SH-SY5Y (cell line): ENCODE results near the gene DHRS7C.

ENCODE experiments used
- GATA2 ChIP-seq: IDR thresholded peaks from 2 replicates; pipeline ENCODE4 v1.6.1; 2011; ENCODE audit warnings: mild to moderate bottlenecking, low read depth, low read length
- GATA3 ChIP-seq: IDR thresholded peaks from 2 replicates; pipeline ENCODE4 v1.6.1; 2011; ENCODE audit warnings: low read depth, mild to moderate bottlenecking, low read length, moderate library complexity

- TF ChIP-seq GATA2 (no peak), GATA3 (no peak)
Observed at GRCh38 chr17:9811086-9811485, 19.7 kb upstream of the DHRS7C start.
